Measurements from ENCODE around the gene TMCC2.

Gene TMCC2

DNA sequence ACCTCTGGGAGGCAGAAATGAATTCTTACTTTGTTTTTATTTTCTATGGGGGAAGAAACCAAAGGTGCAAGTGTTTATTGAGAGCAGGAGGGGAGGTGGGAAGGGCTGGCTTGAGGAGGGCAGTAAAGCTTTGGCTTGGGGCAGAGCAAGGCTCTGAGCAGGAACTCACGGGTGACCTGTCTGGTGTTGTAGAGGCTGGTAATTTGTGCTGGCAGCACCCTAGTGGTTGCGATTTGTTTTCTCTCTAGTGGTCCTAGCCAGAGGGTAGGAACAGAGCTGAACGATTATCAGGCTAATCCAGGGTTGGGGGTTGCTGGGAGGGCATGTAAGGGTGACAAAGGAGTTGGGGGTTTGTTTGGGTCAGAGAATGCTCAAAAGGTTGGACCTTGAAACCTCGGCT lies 16.6 kb downstream of the TMCC2 start:
- TF ChIP-seq, protein P1, sequence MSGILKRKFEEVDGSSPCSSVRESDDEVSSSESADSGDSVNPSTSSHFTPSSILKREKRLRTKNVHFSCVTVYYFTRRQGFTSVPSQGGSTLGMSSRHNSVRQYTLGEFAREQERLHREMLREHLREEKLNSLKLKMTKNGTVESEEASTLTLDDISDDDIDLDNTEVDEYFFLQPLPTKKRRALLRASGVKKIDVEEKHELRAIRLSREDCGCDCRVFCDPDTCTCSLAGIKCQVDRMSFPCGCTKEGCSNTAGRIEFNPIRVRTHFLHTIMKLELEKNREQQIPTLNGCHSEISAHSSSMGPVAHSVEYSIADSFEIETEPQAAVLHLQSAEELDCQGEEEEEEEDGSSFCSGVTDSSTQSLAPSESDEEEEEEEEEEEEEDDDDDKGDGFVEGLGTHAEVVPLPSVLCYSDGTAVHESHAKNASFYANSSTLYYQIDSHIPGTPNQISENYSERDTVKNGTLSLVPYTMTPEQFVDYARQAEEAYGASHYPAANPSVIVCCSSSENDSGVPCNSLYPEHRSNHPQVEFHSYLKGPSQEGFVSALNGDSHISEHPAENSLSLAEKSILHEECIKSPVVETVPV (CRISPR knock-in tag; IDR thresholded peaks at IDR 0.05), result no peak
- TF ChIP-seq, protein P2, sequence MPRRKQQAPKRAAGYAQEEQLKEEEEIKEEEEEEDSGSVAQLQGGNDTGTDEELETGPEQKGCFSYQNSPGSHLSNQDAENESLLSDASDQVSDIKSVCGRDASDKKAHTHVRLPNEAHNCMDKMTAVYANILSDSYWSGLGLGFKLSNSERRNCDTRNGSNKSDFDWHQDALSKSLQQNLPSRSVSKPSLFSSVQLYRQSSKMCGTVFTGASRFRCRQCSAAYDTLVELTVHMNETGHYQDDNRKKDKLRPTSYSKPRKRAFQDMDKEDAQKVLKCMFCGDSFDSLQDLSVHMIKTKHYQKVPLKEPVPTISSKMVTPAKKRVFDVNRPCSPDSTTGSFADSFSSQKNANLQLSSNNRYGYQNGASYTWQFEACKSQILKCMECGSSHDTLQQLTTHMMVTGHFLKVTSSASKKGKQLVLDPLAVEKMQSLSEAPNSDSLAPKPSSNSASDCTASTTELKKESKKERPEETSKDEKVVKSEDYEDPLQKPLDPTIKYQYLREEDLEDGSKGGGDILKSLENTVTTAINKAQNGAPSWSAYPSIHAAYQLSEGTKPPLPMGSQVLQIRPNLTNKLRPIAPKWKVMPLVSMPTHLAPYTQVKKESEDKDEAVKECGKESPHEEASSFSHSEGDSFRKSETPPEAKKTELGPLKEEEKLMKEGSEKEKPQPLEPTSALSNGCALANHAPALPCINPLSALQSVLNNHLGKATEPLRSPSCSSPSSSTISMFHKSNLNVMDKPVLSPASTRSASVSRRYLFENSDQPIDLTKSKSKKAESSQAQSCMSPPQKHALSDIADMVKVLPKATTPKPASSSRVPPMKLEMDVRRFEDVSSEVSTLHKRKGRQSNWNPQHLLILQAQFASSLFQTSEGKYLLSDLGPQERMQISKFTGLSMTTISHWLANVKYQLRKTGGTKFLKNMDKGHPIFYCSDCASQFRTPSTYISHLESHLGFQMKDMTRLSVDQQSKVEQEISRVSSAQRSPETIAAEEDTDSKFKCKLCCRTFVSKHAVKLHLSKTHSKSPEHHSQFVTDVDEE (CRISPR knock-in tag; IDR thresholded peaks at IDR 0.05), result no peak
- no peak for ATAC-seq

DNA sequence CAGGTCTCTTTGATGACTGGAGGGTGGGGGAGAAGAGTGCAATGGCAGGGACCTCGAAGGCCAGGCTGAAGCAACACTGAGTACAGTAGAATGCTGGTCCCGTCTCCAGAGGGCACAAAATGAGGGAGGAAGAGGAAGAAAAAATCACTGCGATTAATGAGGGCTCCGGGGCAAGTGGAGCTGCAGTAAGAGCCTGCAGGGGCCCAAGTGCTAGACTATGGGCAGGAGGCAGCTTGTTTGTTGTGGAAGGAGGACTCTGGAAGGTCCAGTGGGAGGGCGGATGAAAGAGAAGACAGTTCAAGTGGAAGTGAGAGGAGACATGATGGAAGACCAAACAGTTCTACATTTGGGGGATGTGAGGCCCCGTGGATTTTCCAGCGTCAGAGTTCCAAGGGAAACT lies 17.4 kb downstream of the TMCC2 start:
- TF ChIP-seq ZNF70 (CRISPR knock-in tag; IDR thresholded peaks at IDR 0.05), result no peak
- TF ChIP-seq ZNF8 (CRISPR knock-in tag; IDR thresholded peaks at IDR 0.05), result no peak
- no peak for TF ChIP-seq ZFP3 (CRISPR knock-in tag; IDR thresholded peaks at IDR 0.05)
- TF ChIP-seq, protein P3, sequence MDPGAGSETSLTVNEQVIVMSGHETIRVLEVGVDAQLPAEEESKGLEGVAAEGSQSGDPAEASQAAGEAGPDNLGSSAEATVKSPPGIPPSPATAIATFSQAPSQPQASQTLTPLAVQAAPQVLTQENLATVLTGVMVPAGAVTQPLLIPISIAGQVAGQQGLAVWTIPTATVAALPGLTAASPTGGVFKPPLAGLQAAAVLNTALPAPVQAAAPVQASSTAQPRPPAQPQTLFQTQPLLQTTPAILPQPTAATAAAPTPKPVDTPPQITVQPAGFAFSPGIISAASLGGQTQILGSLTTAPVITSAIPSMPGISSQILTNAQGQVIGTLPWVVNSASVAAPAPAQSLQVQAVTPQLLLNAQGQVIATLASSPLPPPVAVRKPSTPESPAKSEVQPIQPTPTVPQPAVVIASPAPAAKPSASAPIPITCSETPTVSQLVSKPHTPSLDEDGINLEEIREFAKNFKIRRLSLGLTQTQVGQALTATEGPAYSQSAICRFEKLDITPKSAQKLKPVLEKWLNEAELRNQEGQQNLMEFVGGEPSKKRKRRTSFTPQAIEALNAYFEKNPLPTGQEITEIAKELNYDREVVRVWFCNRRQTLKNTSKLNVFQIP (CRISPR knock-in tag; IDR thresholded peaks at IDR 0.05; ENCODE audit: borderline replicate concordance, low read depth), result no peak
- TF ChIP-seq, protein P4, sequence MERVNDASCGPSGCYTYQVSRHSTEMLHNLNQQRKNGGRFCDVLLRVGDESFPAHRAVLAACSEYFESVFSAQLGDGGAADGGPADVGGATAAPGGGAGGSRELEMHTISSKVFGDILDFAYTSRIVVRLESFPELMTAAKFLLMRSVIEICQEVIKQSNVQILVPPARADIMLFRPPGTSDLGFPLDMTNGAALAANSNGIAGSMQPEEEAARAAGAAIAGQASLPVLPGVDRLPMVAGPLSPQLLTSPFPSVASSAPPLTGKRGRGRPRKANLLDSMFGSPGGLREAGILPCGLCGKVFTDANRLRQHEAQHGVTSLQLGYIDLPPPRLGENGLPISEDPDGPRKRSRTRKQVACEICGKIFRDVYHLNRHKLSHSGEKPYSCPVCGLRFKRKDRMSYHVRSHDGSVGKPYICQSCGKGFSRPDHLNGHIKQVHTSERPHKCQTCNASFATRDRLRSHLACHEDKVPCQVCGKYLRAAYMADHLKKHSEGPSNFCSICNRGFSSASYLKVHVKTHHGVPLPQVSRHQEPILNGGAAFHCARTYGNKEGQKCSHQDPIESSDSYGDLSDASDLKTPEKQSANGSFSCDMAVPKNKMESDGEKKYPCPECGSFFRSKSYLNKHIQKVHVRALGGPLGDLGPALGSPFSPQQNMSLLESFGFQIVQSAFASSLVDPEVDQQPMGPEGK (CRISPR knock-in tag; IDR thresholded peaks at IDR 0.05; ENCODE audit: borderline replicate concordance), result no peak
- no peak for TF ChIP-seq ZC3H10 (CRISPR knock-in tag; IDR thresholded peaks at IDR 0.05)
- TF ChIP-seq ZNF565 (CRISPR knock-in tag; conservative IDR thresholded peaks at IDR 0.05; ENCODE audit: low read depth), result no peak
- TF ChIP-seq TOX (CRISPR knock-in tag; IDR thresholded peaks at IDR 0.05; ENCODE audit: borderline replicate concordance), result no peak
- no peak for TF ChIP-seq ESRRG (CRISPR knock-in tag; IDR thresholded peaks at IDR 0.05)
- no peak for TF ChIP-seq BACH2 (CRISPR knock-in tag; IDR thresholded peaks at IDR 0.05; ENCODE audit: borderline replicate concordance)
- TF ChIP-seq OSR1 (CRISPR knock-in tag; IDR thresholded peaks at IDR 0.05), result no peak
- TF ChIP-seq CSDC2 (CRISPR knock-in tag; IDR thresholded peaks at IDR 0.05), result no peak
- TF ChIP-seq, protein P2 (CRISPR knock-in tag; IDR thresholded peaks at IDR 0.05), result no peak
- no peak for TF ChIP-seq RARB (CRISPR knock-in tag; IDR thresholded peaks at IDR 0.05)
- no peak for ATAC-seq

DNA sequence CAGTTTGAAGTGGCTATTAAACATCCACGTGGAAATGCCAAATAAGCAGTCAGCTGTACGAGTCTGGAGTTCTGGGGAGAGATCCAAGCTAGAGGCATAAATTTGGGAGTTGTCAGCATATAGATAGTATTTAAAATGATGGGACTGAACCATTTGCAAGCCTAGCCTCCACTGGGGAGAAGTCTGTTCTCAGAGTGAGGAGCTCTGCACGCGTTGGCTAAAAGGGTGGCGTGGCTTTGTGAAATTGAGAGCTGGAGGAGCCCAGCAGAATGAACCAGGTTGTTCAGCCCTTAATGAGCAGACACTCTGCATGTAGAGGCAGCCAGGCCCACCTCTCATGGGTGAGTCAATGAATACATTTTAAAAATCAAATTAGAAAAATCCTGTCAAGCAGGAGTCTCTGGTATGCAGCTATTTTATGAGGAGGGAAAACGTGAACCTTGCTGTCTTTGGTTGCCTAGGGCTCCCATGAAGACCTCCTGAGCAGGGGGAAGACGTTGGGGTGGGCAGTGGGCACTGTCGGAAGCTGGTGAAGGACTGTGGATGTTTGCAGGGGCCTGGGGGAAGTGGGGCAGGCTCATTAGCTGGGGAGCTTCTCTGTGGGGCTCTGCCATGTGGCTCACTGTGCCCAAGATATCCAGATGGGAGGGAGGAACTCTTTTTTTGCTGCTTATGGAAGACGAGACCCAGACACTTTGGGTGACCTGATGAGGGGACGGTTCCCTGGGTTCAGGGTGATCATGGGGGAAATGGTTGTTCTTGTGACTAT lies 18.8 kb downstream of the TMCC2 start:
- no peak for ATAC-seq
- TF ChIP-seq BACH2 (CRISPR knock-in tag; IDR thresholded peaks at IDR 0.05; ENCODE audit: borderline replicate concordance), result no peak
- no peak for TF ChIP-seq ESRRG (CRISPR knock-in tag; IDR thresholded peaks at IDR 0.05)
- TF ChIP-seq, protein P2 (CRISPR knock-in tag; IDR thresholded peaks at IDR 0.05), result no peak
- TF ChIP-seq GLIS3 (CRISPR knock-in tag; IDR thresholded peaks at IDR 0.05), result no peak
- TF ChIP-seq, protein P4 (CRISPR knock-in tag; IDR thresholded peaks at IDR 0.05; ENCODE audit: borderline replicate concordance), result no peak
- TF ChIP-seq ZFP30 (CRISPR knock-in tag; IDR thresholded peaks at IDR 0.05), result no peak
- no peak for TF ChIP-seq ZNF8 (CRISPR knock-in tag; IDR thresholded peaks at IDR 0.05)
